ENCODE measurements around the gene WNT3A.
"Not testable (repeated sequence)": the region's sequence is repeated elsewhere in the genome, so short reads cannot be mapped to it uniquely, and the experiment has no call there.

WNT3A gene

DNA sequence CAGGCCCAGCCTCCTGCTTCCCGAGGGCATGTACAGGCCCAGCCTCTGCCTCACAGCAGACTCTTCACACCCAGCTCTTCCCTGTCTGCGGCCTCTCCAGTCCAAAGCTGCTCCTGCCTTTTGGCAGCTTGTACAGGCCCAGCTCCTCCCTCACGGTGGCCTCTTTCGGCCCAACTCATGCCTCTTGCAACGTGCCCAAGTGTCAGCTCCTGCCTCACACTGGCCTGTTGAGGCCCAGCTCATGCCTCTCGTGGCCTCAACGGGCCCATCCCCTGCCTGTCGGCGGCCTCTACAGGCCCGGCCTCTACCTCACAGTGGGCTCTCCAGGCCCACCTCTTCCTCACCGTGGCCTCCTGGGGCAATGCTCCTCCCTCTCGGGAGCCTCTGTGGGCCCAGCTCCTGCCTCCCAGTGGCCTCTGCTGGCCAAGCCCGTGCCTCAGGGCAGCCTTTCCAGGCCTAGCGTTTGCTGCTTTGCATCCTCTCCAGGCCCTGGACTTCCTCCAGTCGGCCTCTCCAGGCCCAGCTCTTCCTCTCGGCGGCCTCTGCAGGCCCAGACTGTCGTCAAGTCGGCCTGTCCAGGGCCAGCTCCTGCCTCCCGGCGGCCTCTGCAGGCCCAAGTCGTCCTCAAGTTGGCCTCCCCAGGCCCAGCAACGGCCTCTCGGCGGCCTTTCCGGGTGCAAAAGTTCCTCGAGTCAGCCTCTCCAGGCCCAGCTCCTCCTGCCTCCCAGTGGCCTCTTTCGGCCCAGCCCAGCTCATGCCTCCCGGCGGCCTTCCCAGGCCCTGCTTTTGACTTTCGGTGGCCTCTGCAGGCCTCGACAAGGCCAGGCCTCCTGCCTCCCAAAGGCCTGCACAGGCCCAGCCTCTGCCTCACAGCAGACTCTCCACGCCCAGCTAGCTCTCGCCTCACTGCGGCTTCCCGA, 36.5 kb upstream of the WNT3A start:
- DNase-seq, CTCF ChIA-PET: not testable (repeated sequence)
- WGBS (ENCODE audit: insufficient coverage) = 97% methylated on average over 25 of the region's 36 CpGs

DNA sequence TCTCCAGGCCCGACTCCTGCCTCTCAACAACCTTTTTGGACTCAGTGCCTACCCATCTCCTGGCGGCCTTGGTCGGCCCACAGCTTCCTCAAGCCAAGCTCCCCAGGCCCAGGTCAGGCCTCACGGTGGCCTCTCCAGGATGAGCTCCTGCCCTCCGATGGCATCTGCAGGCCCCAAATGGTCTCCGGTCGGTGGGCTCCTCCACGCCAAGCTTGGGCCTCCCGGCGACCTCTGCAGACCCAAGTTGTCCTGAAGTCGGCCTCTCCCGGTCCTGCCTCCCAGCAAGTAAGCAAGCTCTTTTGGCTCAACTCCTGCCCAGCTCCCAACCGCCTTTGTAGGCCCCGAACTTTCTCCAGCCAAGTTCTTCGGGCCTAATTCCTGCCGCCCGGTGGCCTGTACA, 35.6 kb upstream of the WNT3A start:
- DNase-seq; H3K4me3 ChIP-seq (ENCODE audit: control insufficient read depth in 1 of 7, extremely low read depth in 1 of 7, insufficient read depth in 4 of 7, low read depth in 2 of 7, low read length in 6 of 7); H3K4me1 ChIP-seq (ENCODE audit: control extremely low read depth in 1 of 4, control insufficient read depth in 4 of 4, insufficient read depth in 4 of 4, low read length in 3 of 4); H3K27me3 ChIP-seq (replicated peaks in 2 of 5; ENCODE audit: control insufficient read depth in 4 of 5, insufficient read depth in 5 of 5, low read length in 4 of 5); H3K27ac ChIP-seq (ENCODE audit: insufficient read depth in 1 of 2, low read depth in 1 of 2, low read length in 2 of 2, poor library complexity in 1 of 2, severe bottlenecking in 2 of 2); H3K9me3 ChIP-seq (ENCODE audit: control extremely low read depth in 1 of 5, control insufficient read depth in 4 of 5, insufficient read depth in 2 of 5, low read depth in 1 of 5, low read length in 4 of 5); POLR2A ChIA-PET; H3K36me3 ChIP-seq (ENCODE audit: control insufficient read depth in 4 of 4, insufficient read depth in 4 of 4, low read length in 3 of 4): not testable (repeated sequence)
- CTCF ChIA-PET = interaction anchor here (1.5 kb wide), 1 partner anchor 490 kb away, joined by 4 read pairs; no protein-coding TSS in a partner anchor
- whole genome bisulfite sequencing (ENCODE audit: insufficient coverage) = 100% methylated on average over 1 of the region's 17 CpGs

More for the DNA sequence above, 36.5 kb upstream of the WNT3A start:
- H3K9me3 ChIP-seq (ENCODE audit: control extremely low read depth in 1 of 5, control insufficient read depth in 4 of 5, insufficient read depth in 2 of 5, low read depth in 1 of 5, low read length in 4 of 5); H3K4me3 ChIP-seq (ENCODE audit: control insufficient read depth in 1 of 7, extremely low read depth in 1 of 7, insufficient read depth in 4 of 7, low read depth in 2 of 7, low read length in 6 of 7); H3K27me3 ChIP-seq (replicated peaks in 2 of 5; ENCODE audit: control insufficient read depth in 4 of 5, insufficient read depth in 5 of 5, low read length in 4 of 5); H3K36me3 ChIP-seq (ENCODE audit: control insufficient read depth in 4 of 4, insufficient read depth in 4 of 4, low read length in 3 of 4); H3K27ac ChIP-seq (ENCODE audit: insufficient read depth in 1 of 2, low read depth in 1 of 2, low read length in 2 of 2, poor library complexity in 1 of 2, severe bottlenecking in 2 of 2); POLR2A ChIA-PET; H3K4me1 ChIP-seq (ENCODE audit: control extremely low read depth in 1 of 4, control insufficient read depth in 4 of 4, insufficient read depth in 4 of 4, low read length in 3 of 4): not testable (repeated sequence)

- H3K36me3 ChIP-seq (ENCODE audit: control insufficient read depth in 4 of 4, insufficient read depth in 4 of 4, low read length in 3 of 4); DNase-seq; H3K27ac ChIP-seq (ENCODE audit: insufficient read depth in 1 of 2, low read depth in 1 of 2, low read length in 2 of 2, poor library complexity in 1 of 2, severe bottlenecking in 2 of 2); H3K9me3 ChIP-seq (ENCODE audit: control extremely low read depth in 1 of 5, control insufficient read depth in 4 of 5, insufficient read depth in 2 of 5, low read depth in 1 of 5, low read length in 4 of 5); H3K4me3 ChIP-seq (ENCODE audit: control insufficient read depth in 1 of 7, extremely low read depth in 1 of 7, insufficient read depth in 4 of 7, low read depth in 2 of 7, low read length in 6 of 7); H3K4me1 ChIP-seq (ENCODE audit: control extremely low read depth in 1 of 4, control insufficient read depth in 4 of 4, insufficient read depth in 4 of 4, low read length in 3 of 4); POLR2A ChIA-PET; H3K27me3 ChIP-seq (replicated peaks in 2 of 5; ENCODE audit: control insufficient read depth in 4 of 5, insufficient read depth in 5 of 5, low read length in 4 of 5): not testable (repeated sequence)
- CTCF ChIA-PET = interaction anchor here (1.5 kb wide), 1 partner anchor 491 kb away, joined by 4 read pairs; no protein-coding TSS in a partner anchor
- WGBS (ENCODE audit: insufficient coverage) = 96% methylated on average over 12 of the region's 27 CpGs
Measured at GRCh38 chr1:227971643-227972282, 35.0 kb upstream of the WNT3A start.

- H3K36me3 ChIP-seq (ENCODE audit: control insufficient read depth in 4 of 4, insufficient read depth in 4 of 4, low read length in 3 of 4); H3K4me3 ChIP-seq (ENCODE audit: control insufficient read depth in 1 of 7, extremely low read depth in 1 of 7, insufficient read depth in 4 of 7, low read depth in 2 of 7, low read length in 6 of 7); H3K27me3 ChIP-seq (replicated peaks in 2 of 5; ENCODE audit: control insufficient read depth in 4 of 5, insufficient read depth in 5 of 5, low read length in 4 of 5); H3K9me3 ChIP-seq (ENCODE audit: control extremely low read depth in 1 of 5, control insufficient read depth in 4 of 5, insufficient read depth in 2 of 5, low read depth in 1 of 5, low read length in 4 of 5); DNase-seq; H3K27ac ChIP-seq (ENCODE audit: insufficient read depth in 1 of 2, low read depth in 1 of 2, low read length in 2 of 2, poor library complexity in 1 of 2, severe bottlenecking in 2 of 2); H3K4me1 ChIP-seq (ENCODE audit: control extremely low read depth in 1 of 4, control insufficient read depth in 4 of 4, insufficient read depth in 4 of 4, low read length in 3 of 4); POLR2A ChIA-PET: not testable (repeated sequence)
- CTCF ChIA-PET = interaction anchor here (1.5 kb wide), 1 partner anchor 491 kb away, joined by 4 read pairs; no protein-coding TSS in a partner anchor
- WGBS (ENCODE audit: insufficient coverage) = 100% methylated on average over 2 of the region's 19 CpGs
Measured at GRCh38 chr1:227972283-227972679, 34.5 kb upstream of the WNT3A start.

- 97% methylated on average over 20 of the region's 22 CpGs for WGBS (ENCODE audit: insufficient coverage)
- CTCF ChIA-PET = interaction anchor here (0.9 kb wide), 1 partner anchor 32 kb away, joined by 3 read pairs; no protein-coding TSS in a partner anchor
- H3K9me3 ChIP-seq (ENCODE audit: control extremely low read depth in 1 of 5, control insufficient read depth in 4 of 5, insufficient read depth in 2 of 5, low read depth in 1 of 5, low read length in 4 of 5); H3K36me3 ChIP-seq (ENCODE audit: control insufficient read depth in 4 of 4, insufficient read depth in 4 of 4, low read length in 3 of 4); DNase-seq; H3K27ac ChIP-seq (ENCODE audit: insufficient read depth in 1 of 2, low read depth in 1 of 2, low read length in 2 of 2, poor library complexity in 1 of 2, severe bottlenecking in 2 of 2); H3K4me3 ChIP-seq (ENCODE audit: control insufficient read depth in 1 of 7, extremely low read depth in 1 of 7, insufficient read depth in 4 of 7, low read depth in 2 of 7, low read length in 6 of 7); H3K4me1 ChIP-seq (ENCODE audit: control extremely low read depth in 1 of 4, control insufficient read depth in 4 of 4, insufficient read depth in 4 of 4, low read length in 3 of 4); POLR2A ChIA-PET; H3K27me3 ChIP-seq (replicated peaks in 2 of 5; ENCODE audit: control insufficient read depth in 4 of 5, insufficient read depth in 5 of 5, low read length in 4 of 5): not testable (repeated sequence)
Measured at GRCh38 chr1:227972843-227973374, 33.9 kb upstream of the WNT3A start.

DNA sequence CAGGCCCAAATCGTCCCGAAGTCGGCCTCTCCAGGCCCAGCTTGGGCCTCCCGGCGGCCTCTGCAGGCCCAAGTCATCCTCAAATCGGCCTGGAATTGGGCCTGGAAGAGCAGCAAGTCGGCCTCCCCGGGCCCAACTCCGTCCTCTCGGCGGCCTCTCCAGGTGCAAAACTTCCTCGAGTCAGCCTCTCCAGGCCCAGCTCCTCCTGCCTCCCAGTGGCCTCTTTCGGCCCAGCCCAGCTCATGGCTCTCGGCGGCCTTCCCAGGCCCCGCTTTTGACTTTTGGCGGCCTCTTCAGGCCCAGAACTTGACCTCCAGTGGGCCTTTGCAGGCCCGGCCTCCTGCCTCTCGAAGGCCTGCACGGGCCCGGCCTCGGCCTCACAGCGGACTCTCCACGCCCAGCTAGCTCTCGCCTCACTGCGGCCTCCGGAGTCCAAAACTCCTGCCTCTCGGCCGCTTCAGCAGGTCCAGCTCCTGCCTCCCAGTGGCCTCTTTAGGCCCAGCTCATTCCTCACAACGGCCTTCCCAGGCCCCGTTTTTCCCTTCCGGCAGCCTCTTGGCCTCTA, 33.0 kb upstream of the WNT3A start:
- 97% methylated on average over 18 of the region's 32 CpGs for WGBS (ENCODE audit: insufficient coverage)
- H3K4me3 ChIP-seq (ENCODE audit: control insufficient read depth in 1 of 7, extremely low read depth in 1 of 7, insufficient read depth in 4 of 7, low read depth in 2 of 7, low read length in 6 of 7); H3K27me3 ChIP-seq (replicated peaks in 2 of 5; ENCODE audit: control insufficient read depth in 4 of 5, insufficient read depth in 5 of 5, low read length in 4 of 5): not testable (repeated sequence)

More for the DNA sequence above, 33.0 kb upstream of the WNT3A start:
- H3K4me1 ChIP-seq (ENCODE audit: control extremely low read depth in 1 of 4, control insufficient read depth in 4 of 4, insufficient read depth in 4 of 4, low read length in 3 of 4); H3K27ac ChIP-seq (ENCODE audit: insufficient read depth in 1 of 2, low read depth in 1 of 2, low read length in 2 of 2, poor library complexity in 1 of 2, severe bottlenecking in 2 of 2); H3K36me3 ChIP-seq (ENCODE audit: control insufficient read depth in 4 of 4, insufficient read depth in 4 of 4, low read length in 3 of 4); DNase-seq; H3K9me3 ChIP-seq (ENCODE audit: control extremely low read depth in 1 of 5, control insufficient read depth in 4 of 5, insufficient read depth in 2 of 5, low read depth in 1 of 5, low read length in 4 of 5); POLR2A ChIA-PET: not testable (repeated sequence)
- CTCF ChIA-PET = interaction anchor here (0.9 kb wide), 1 partner anchor 31 kb away, joined by 3 read pairs; no protein-coding TSS in a partner anchor

Measured in common myeloid progenitor, CD34-positive (primary cell).